ENCODE data around the gene TSPYL2.

TSPYL2 gene

GRCh38 chrX:53048169-53049126 is 33.7 kb upstream of the TSPYL2 start, which contains the start of gene GPR173:
Gene GPR173, plus strand, starts transcription at chrX:53048789. Its CDS starts 27,833 bp downstream, at chrX:53076622.
- TF ChIP-seq CTCF (IDR thresholded peaks at IDR 0.05): no peak
- Mint-ChIP-seq H3K4me3 (peak within 1 kb of the TSS; percentile 81), H3K4me1 (peaks cover 16% of the 10 kb centered on the region), H3K27ac (no peak within 1 kb of the TSS), H3K27me3 (ENCODE audit: low read depth, poor library complexity) (peaks cover 3% of the 10 kb centered on the region), H3K36me3 (ENCODE audit: low read depth) (no peaks in the 10 kb centered on the region), H3K9me3 (peaks cover 38% of the 10 kb centered on the region)
- DNase-seq: peak; percentile 41

GRCh38 chrX:53049127-53049517 is 33.0 kb upstream of the TSPYL2 start:
- peak; percentile 8 for DNase-seq
- Mint-ChIP-seq H3K4me1 (peaks cover 16% of the 10 kb centered on the region), H3K36me3 (ENCODE audit: low read depth) (no peaks in the 10 kb centered on the region), H3K9me3 (peaks cover 32% of the 10 kb centered on the region), H3K27me3 (ENCODE audit: low read depth, poor library complexity) (peaks cover 3% of the 10 kb centered on the region), H3K27ac (no peak overlapping the region), H3K4me3 (no peak overlapping the region)
- TF ChIP-seq CTCF (IDR thresholded peaks at IDR 0.05): no peak

GRCh38 chrX:53050841-53051240 is 31.3 kb upstream of the TSPYL2 start:
- DNase-seq: no peak
- H3K27me3 Mint-ChIP-seq (ENCODE audit: low read depth, poor library complexity): no peaks in the 10 kb centered on the region
- H3K36me3 Mint-ChIP-seq (ENCODE audit: low read depth): no peaks in the 10 kb centered on the region
- H3K4me1 Mint-ChIP-seq: peaks cover 16% of the 10 kb centered on the region
- no peak overlapping the region for H3K27ac Mint-ChIP-seq
- peaks cover 20% of the 10 kb centered on the region for H3K9me3 Mint-ChIP-seq
- H3K4me3 Mint-ChIP-seq: no peak overlapping the region
- no peak for TF ChIP-seq CTCF (IDR thresholded peaks at IDR 0.05)

GRCh38 chrX:53055244-53055849 is 26.8 kb upstream of the TSPYL2 start:
- H3K4me1 Mint-ChIP-seq: no peaks in the 10 kb centered on the region
- no peak overlapping the region for H3K27ac Mint-ChIP-seq
- DNase-seq: no peak
- H3K36me3 Mint-ChIP-seq (ENCODE audit: low read depth): peaks cover 9% of the 10 kb centered on the region
- peaks cover 13% of the 10 kb centered on the region for H3K9me3 Mint-ChIP-seq
- H3K4me3 Mint-ChIP-seq: no peak overlapping the region
- H3K27me3 Mint-ChIP-seq (ENCODE audit: low read depth, poor library complexity): peaks cover 4% of the 10 kb centered on the region
- no peak for TF ChIP-seq CTCF (IDR thresholded peaks at IDR 0.05)

GRCh38 chrX:53056292-53056691 is 25.9 kb upstream of the TSPYL2 start:
- no peak overlapping the region for H3K27ac Mint-ChIP-seq
- H3K4me1 Mint-ChIP-seq: no peaks in the 10 kb centered on the region

More at GRCh38 chrX:53056292-53056691, 25.9 kb upstream of the TSPYL2 start:
- no peak for DNase-seq
- TF ChIP-seq CTCF (IDR thresholded peaks at IDR 0.05): no peak
- Mint-ChIP-seq H3K36me3 (ENCODE audit: low read depth) (peaks cover 9% of the 10 kb centered on the region), H3K4me3 (no peak overlapping the region), H3K9me3 (peaks cover 15% of the 10 kb centered on the region), H3K27me3 (ENCODE audit: low read depth, poor library complexity) (peaks cover 5% of the 10 kb centered on the region)
